NCI-H460 (cell line): ENCODE results near the gene TBP. TPM values are rescaled to one million over a fixed set of nuclear protein-coding genes. Genes with fewer than 3 reads are reported as not detected.
A peak's percentile ranks its signal among the peaks of the same experiment; 100 is the strongest.

Experiments used
- DNase-seq: peaks from one replicate; pipeline ENCODE4 v3.0.0-alpha.2; 2016; ENCODE audit warnings: low read depth; ENCODE audit errors: extremely low read depth
- total RNA-seq: library from RNA; depleted of rRNA; stranded (reverse); fragments of >200 nt; shearing (Covaris generic); gene quantifications from 2 replicates; pipeline ENCODE4 v1.2.3, GENCODE V29; 2014

TBP gene
- total RNA-seq, 1 experiment from 2014 or later: 20.6 TPM

GRCh38 chr6:170533792-170534191 lies 20.4 kb upstream of the TBP start:
- no peak for DNase-seq

DNA sequence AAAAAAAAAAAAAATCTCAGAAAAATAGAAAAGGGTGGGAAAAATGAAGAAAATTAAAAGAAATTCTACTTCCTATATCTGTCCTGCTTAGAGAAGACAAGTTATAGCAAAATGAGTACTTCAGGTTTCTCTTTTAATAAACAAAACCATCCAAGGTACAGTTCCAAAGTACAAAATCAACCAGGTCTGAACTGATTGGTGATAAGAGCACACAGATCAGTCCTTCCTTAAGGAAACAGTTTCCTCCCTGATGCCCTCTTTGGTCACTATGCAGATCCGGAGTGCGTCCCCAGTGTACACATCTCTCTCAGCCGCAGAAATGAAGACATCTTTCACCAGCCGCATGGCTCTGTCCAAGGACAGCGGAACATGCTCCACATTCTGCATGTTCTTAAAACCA lies 19.2 kb upstream of the TBP start:
- no peak for DNase-seq

- no peak for DNase-seq
These were observed 17.5 kb upstream of the TBP start for GRCh38 chr6:170536671-170537070.

DNA sequence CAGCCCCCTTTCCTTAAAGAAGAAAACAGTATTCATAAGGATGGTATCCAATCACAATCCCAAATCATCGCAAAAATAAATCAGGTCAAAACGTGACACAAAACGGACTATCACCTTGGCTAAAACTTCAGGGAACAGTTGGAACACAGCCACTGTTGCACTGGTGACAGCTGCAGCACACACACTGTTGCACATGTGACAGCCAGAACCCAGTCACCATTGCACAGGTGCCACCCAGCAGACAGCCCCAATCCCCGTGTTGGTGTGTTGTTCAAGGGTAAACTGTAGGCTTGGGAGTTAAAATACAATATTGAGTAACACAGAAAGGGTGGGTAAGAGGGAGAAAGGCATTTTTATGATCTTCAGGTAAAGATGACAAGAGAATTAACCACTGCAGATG lies 16.8 kb upstream of the TBP start:
- no peak for DNase-seq

- DNase-seq: no peak
These were observed 12.0 kb upstream of the TBP start for GRCh38 chr6:170542031-170542719.

GRCh38 chr6:170545405-170545804 lies 8.8 kb upstream of the TBP start:
- no peak for DNase-seq

- peak; percentile 89 for DNase-seq
These were observed 1.2 kb upstream of the TBP start, which contains the start of gene PSMB1 for GRCh38 chr6:170552765-170553533. PSMB1 (minus strand) TSS chr6:170553307; CDS start chr6:170553242, 65 bp downstream.

GRCh38 chr6:170553534-170554012 lies 596 bp upstream of the TBP start:
- peak; percentile 25 for DNase-seq

- DNase-seq: no peak
These were observed 598 bp downstream of the TBP start for GRCh38 chr6:170554796-170555137.

DNA sequence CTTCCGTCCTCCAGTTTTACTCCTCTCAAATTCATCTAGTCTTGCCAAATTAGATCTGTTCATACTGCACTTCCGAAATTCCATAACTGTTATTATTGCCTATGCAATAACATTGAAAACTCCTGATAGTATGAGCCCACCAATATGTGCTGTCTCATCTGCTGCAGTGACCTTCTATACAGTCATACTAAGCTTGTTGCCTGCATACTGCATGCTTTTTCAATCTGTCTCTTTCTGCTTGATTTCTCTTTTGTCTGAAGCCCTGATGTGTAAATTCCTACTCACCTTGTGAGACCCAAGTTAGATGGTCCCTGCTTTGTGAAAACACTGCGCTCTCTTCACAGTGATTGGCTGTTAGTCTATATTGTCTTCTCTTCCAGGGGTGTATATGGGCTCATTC lies 1.1 kb downstream of the TBP start:
- no peak for DNase-seq

DNA sequence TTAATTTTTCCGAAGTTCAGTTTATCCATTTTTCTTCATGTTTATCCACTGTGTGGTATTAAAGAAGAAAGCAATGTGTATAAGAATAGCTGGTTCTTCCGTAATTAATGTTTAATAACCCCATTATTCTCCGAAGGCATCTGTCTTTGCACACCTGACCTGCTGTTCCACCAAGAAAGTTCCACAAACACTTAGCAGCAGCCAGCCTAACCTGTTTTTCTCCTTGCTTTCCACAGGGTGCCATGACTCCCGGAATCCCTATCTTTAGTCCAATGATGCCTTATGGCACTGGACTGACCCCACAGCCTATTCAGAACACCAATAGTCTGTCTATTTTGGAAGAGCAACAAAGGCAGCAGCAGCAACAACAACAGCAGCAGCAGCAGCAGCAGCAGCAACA lies 7.4 kb downstream of the TBP start:
- no peak for DNase-seq

DNA sequence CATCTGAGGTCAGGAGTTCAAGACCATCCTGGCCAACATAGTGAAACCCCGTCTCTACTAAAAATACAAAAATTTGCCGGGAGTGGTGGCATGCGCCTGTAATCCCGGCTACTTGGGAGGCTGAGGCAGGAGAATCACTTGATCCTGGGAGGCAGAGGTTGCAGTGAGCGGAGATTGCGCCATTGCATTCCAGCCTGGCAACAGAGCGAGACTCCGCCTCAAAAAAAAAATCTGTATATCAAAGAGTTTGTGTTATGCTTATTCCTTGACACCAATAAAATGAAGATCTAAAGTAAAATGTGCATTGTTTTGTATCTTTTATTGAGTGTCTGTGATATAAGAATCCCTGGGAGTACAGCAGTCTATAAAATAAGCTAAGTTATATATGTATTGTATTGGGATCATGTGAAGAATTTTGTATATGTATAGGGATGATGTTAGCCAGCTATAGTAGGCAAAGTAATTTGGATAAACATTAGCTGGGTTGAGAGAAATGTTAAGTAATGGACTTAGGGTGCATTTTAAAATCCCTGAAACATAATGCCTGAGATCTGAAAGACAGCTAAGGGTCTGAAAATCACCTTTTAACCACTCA lies 10.9 kb downstream of the TBP start:
- no peak for DNase-seq

DNA sequence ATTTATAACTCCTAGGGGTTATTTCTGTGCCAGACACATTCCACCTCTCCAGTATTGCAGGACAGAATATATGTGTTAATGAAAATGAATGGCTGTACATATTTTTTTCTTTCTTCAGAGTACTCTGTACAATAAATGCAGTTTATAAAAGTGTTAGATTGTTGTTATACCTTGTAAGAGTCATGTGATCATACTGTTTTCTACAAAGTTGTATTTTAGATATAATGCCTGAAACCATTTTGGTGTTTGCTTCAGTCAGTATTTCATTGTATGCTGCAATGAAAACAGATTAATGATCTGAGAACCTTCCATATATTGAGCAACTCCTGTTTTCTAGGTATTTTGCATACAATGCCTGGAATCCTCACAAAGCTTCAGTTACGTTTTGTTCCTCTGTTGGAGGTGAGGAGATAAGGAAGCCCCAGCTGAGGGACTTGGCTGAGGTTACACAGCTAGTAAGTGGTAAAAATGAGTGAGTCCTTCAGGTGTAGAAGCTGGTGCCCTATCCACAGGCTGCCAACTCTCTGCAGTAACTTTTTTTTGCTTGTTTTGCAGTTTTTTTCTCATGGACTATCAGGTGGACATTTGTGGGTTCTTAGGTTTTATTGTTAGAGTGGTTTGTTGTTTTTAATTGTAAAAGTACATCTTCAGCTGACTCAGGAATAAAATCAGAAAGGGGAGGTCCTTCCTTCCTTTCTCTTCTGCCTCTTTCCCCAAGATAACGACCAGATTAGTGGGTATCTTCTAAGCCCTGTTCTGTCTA lies 18.7 kb downstream of the TBP start:
- no peak for DNase-seq

DNA sequence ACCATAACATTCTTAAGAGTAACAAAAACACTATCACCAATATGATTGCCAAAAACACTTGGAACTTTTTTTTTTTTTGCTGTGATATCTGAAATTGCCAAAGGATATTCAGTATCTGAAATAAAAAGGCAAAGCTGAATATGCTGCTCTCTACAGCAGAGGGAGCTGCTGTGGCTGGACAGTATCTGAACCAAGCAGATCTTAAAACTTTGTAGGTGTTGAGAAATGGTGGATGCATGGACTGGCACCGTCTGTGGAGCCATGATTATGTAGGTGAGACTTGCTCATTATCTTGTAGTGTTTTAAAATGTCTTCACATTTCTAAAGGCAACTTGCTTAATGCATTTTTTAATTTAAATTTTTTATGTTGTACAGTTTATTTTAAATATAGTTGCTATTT lies 21.1 kb downstream of the TBP start:
- DNase-seq: no peak

DNA sequence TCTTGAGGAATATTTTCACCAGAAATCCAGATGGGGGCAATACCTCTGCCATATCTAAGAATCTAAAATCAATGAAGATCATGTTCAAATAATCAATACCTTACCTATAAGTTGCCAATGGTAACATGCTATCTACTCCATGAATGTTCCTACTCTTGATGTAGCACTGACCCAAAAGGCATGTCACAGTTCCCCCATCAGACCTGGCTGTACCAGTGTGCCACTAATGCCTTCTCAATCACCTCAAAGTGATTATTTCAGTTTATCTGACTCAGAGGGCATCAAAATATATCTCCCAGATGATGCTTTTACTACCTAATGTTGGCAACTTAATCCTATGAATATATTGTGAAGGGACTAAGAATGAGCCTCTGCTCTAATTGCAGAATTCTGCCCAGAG lies 24.7 kb downstream of the TBP start:
- no peak for DNase-seq

GRCh38 chr6:170583756-170584180 lies 29.6 kb downstream of the TBP start:
- no peak for DNase-seq

DNA sequence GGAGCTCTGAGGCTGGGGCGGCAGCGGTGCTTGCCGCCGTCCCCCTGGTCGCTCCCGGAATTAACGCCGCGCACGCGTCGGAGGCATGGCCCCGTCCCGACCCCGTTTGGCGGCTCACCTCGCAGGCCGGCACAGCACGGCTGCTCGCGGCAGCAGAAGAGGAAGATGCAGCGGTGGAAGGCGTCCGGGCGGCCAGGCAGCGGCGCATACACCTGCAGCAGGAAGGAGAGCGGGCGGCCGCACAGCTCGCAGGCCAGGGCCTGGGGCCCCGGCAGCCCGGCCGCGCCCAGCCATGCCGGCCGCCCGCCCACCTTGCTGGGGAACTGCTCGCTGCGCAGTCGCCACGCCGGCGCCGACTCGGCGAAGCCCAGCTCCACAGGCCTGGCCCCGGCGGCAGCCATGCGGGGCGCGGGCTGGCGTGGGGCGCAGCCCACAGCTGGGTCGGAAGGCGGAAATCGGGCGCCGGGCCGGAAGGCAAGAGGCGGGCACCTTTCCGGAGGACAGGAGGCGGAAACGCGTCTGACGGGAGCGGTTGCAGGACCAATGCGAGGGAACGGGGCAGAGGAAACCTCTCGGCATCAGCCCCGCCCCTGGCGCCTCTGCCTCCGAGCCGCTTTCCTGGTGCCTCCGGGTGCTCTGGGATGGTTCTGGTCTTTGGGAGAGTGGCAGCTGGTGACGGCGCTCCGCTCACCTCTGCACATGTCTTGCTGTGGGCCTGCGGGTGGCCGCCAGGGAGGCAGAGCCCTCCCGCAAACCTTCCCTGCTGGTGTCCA lies 30.2 kb downstream of the TBP start, which contains the start of gene PDCD2:
Gene PDCD2, minus strand, starts transcription at position 457 of the 773 bp plus-strand sequence. Its CDS starts 56 bp downstream, at position 401.
- peak; percentile 87 for DNase-seq

GRCh38 chr6:170584954-170585498 lies 30.9 kb downstream of the TBP start:
- DNase-seq: no peak

GRCh38 chr6:170590725-170591124 lies 36.6 kb downstream of the TBP start:
- no peak for DNase-seq

- DNase-seq: no peak
These were observed 42.3 kb downstream of the TBP start for GRCh38 chr6:170596426-170596825.
